ENCODE data around the gene CWC27. TPM values are rescaled to one million over a fixed set of nuclear protein-coding genes. Genes with fewer than 3 reads are reported as not detected.

Gene CWC27
- total and polyA plus RNA-seq, 3 donors from 2014 or later: 12.4 to 22.9 (median 17.5) TPM

- 57 to 73% methylated on average over 1 of the region's 1 CpG for WGBS, 2 donors
- intact Hi-C loops (cut with DNase I; ENCODE audit: low total_unique reads): no loop called here
- Histone ChIP-seq H3K9me3 (no peaks in the 10 kb centered on the region), H3K27ac (no peak overlapping the region), H3K27me3 (no peaks in the 10 kb centered on the region), H3K4me1 (no peaks in the 10 kb centered on the region), H3K4me3 (no peak overlapping the region), H3K36me3 (ENCODE audit: low read depth, missing control alignments) (no peaks in the 10 kb centered on the region)
- no peak for DNase-seq
- TF ChIP-seq CTCF (IDR thresholded peaks at IDR 0.05) (no peak), POLR2A (IDR thresholded peaks at IDR 0.05) (no peak)
Measured at GRCh38 chr5:64869419-64869818, 100.7 kb downstream of the CWC27 start.

- Histone ChIP-seq H3K27me3 (no peaks in the 10 kb centered on the region), H3K36me3 (ENCODE audit: low read depth, missing control alignments) (no peaks in the 10 kb centered on the region), H3K9me3 (no peaks in the 10 kb centered on the region), H3K4me1 (no peaks in the 10 kb centered on the region), H3K4me3 (no peak overlapping the region), H3K27ac (no peak overlapping the region)
- intact Hi-C loops (cut with DNase I; ENCODE audit: low total_unique reads): no loop called here
- TF ChIP-seq POLR2A (IDR thresholded peaks at IDR 0.05) (no peak), CTCF (IDR thresholded peaks at IDR 0.05) (no peak)
- WGBS, 2 donors: 64 to 82% methylated on average over 1 of the region's 1 CpG
- DNase-seq: no peak
Measured at GRCh38 chr5:64872044-64872443, 103.3 kb downstream of the CWC27 start.

- Histone ChIP-seq H3K4me3 (no peak overlapping the region), H3K9me3 (no peaks in the 10 kb centered on the region), H3K27ac (no peak overlapping the region), H3K27me3 (no peaks in the 10 kb centered on the region), H3K36me3 (ENCODE audit: low read depth, missing control alignments) (no peaks in the 10 kb centered on the region), H3K4me1 (no peaks in the 10 kb centered on the region)
- intact Hi-C loops (cut with DNase I; ENCODE audit: low total_unique reads): no loop called here
- TF ChIP-seq CTCF (IDR thresholded peaks at IDR 0.05) (no peak), POLR2A (IDR thresholded peaks at IDR 0.05) (no peak)
- no peak for DNase-seq
Measured at GRCh38 chr5:64873441-64873840, 104.7 kb downstream of the CWC27 start.

GRCh38 chr5:64874753-64875152 is 106.0 kb downstream of the CWC27 start:
- no peaks in the 10 kb centered on the region for H3K27me3 ChIP-seq
- no peak for DNase-seq
- no peak overlapping the region for H3K4me3 ChIP-seq
- H3K9me3 ChIP-seq: no peaks in the 10 kb centered on the region
- TF ChIP-seq CTCF (IDR thresholded peaks at IDR 0.05) (no peak), POLR2A (IDR thresholded peaks at IDR 0.05) (no peak)
- H3K4me1 ChIP-seq: no peaks in the 10 kb centered on the region
- no peak overlapping the region for H3K27ac ChIP-seq
- H3K36me3 ChIP-seq (ENCODE audit: low read depth, missing control alignments): no peaks in the 10 kb centered on the region
- intact Hi-C loops (cut with DNase I; ENCODE audit: low total_unique reads): no loop called here

GRCh38 chr5:64876203-64876602 is 107.5 kb downstream of the CWC27 start:
- no peak for DNase-seq
- TF ChIP-seq CTCF (IDR thresholded peaks at IDR 0.05): no peak
- TF ChIP-seq POLR2A (IDR thresholded peaks at IDR 0.05): no peak
- H3K4me3 ChIP-seq: no peak overlapping the region
- H3K9me3 ChIP-seq: no peaks in the 10 kb centered on the region
- no peaks in the 10 kb centered on the region for H3K36me3 ChIP-seq (ENCODE audit: low read depth, missing control alignments)
- no peaks in the 10 kb centered on the region for H3K4me1 ChIP-seq
- H3K27ac ChIP-seq: no peak overlapping the region
- 65 to 91% methylated on average over 1 of the region's 1 CpG for WGBS, 2 donors
- no peaks in the 10 kb centered on the region for H3K27me3 ChIP-seq
- intact Hi-C loops (cut with DNase I; ENCODE audit: low total_unique reads): no loop called here

All from testis (tissue), 3 donors.